ENCODE results near the gene PTPRC.

The PTPRC gene

GRCh38 chr1:198611219-198611618 lies 27.6 kb upstream of the PTPRC start:
- H3K9me3 Mint-ChIP-seq = no peaks in the 10 kb centered on the region
- H3K27me3 Mint-ChIP-seq = no peaks in the 10 kb centered on the region
- H3K4me3 Mint-ChIP-seq = peak overlapping the region; percentile 76
- H3K27ac Mint-ChIP-seq = peak overlapping the region; percentile 99
- peaks cover 5% of the 10 kb centered on the region for H3K36me3 Mint-ChIP-seq (ENCODE audit: low read depth)
- ATAC-seq (peak; percentile 50), DNase-seq (no peak)
- H3K4me1 Mint-ChIP-seq = peaks cover 79% of the 10 kb centered on the region

- Mint-ChIP-seq H3K4me3 (peak overlapping the region; percentile 76), H3K4me1 (peaks cover 84% of the 10 kb centered on the region), H3K27me3 (no peaks in the 10 kb centered on the region), H3K9me3 (no peaks in the 10 kb centered on the region), H3K36me3 (ENCODE audit: low read depth) (peaks cover 5% of the 10 kb centered on the region), H3K27ac (peak overlapping the region; percentile 99)
- DNase-seq (no peak), ATAC-seq (peak; percentile 44)
These were observed 26.2 kb upstream of the PTPRC start for GRCh38 chr1:198612471-198613260.

- no peak for DNase-seq
- Mint-ChIP-seq H3K36me3 (ENCODE audit: low read depth) (peaks cover 3% of the 10 kb centered on the region), H3K27me3 (no peaks in the 10 kb centered on the region), H3K27ac (peak overlapping the region; percentile 52), H3K9me3 (no peaks in the 10 kb centered on the region), H3K4me3 (no peak overlapping the region), H3K4me1 (peaks cover 95% of the 10 kb centered on the region)
- ATAC-seq = no peak
These were observed 21.4 kb upstream of the PTPRC start for GRCh38 chr1:198617406-198617805.

- H3K4me3 Mint-ChIP-seq = peak overlapping the region; percentile 82
- ATAC-seq (peak; percentile 20), DNase-seq (no peak)
- H3K27me3 Mint-ChIP-seq = no peaks in the 10 kb centered on the region
- H3K9me3 Mint-ChIP-seq = no peaks in the 10 kb centered on the region
- H3K36me3 Mint-ChIP-seq (ENCODE audit: low read depth) = no peaks in the 10 kb centered on the region
- H3K27ac Mint-ChIP-seq = peak overlapping the region; percentile 98
- peaks cover 95% of the 10 kb centered on the region for H3K4me1 Mint-ChIP-seq
These were observed 19.3 kb upstream of the PTPRC start for GRCh38 chr1:198619375-198620140.

- ATAC-seq = no peak
- H3K4me1 Mint-ChIP-seq = peaks cover 96% of the 10 kb centered on the region
- no peaks in the 10 kb centered on the region for H3K27me3 Mint-ChIP-seq
- H3K36me3 Mint-ChIP-seq (ENCODE audit: low read depth) = no peaks in the 10 kb centered on the region
- H3K9me3 Mint-ChIP-seq = no peaks in the 10 kb centered on the region
- H3K27ac Mint-ChIP-seq = peak overlapping the region; percentile 98
- H3K4me3 Mint-ChIP-seq = peak overlapping the region; percentile 82
- DNase-seq = no peak
These were observed 18.6 kb upstream of the PTPRC start for GRCh38 chr1:198620218-198620617.

GRCh38 chr1:198620951-198621824 lies 17.7 kb upstream of the PTPRC start:
- Mint-ChIP-seq H3K4me3 (peak overlapping the region; percentile 82), H3K36me3 (ENCODE audit: low read depth) (peaks cover 1% of the 10 kb centered on the region), H3K4me1 (peaks cover 96% of the 10 kb centered on the region), H3K9me3 (no peaks in the 10 kb centered on the region), H3K27me3 (no peaks in the 10 kb centered on the region), H3K27ac (peak overlapping the region; percentile 98)
- peak; percentile 71 for DNase-seq
- ATAC-seq = peak; percentile 84

GRCh38 chr1:198622001-198622400 lies 16.8 kb upstream of the PTPRC start:
- no peak for DNase-seq
- peak overlapping the region; percentile 82 for H3K4me3 Mint-ChIP-seq
- H3K9me3 Mint-ChIP-seq = no peaks in the 10 kb centered on the region
- ATAC-seq = no peak
- H3K27ac Mint-ChIP-seq = peak overlapping the region; percentile 98
- H3K27me3 Mint-ChIP-seq = no peaks in the 10 kb centered on the region
- H3K4me1 Mint-ChIP-seq = peaks cover 96% of the 10 kb centered on the region
- H3K36me3 Mint-ChIP-seq (ENCODE audit: low read depth) = peaks cover 3% of the 10 kb centered on the region

GRCh38 chr1:198623752-198624647 lies 14.8 kb upstream of the PTPRC start:
- no peaks in the 10 kb centered on the region for H3K27me3 Mint-ChIP-seq
- no peak for DNase-seq

GRCh38 chr1:198624648-198624980 lies 14.2 kb upstream of the PTPRC start:
- Mint-ChIP-seq H3K9me3 (no peaks in the 10 kb centered on the region), H3K36me3 (ENCODE audit: low read depth) (peaks cover 3% of the 10 kb centered on the region), H3K4me3 (peak overlapping the region; percentile 28), H3K4me1 (peaks cover 98% of the 10 kb centered on the region), H3K27me3 (no peaks in the 10 kb centered on the region), H3K27ac (peak overlapping the region; percentile 68)
- DNase-seq (no peak), ATAC-seq (no peak)

More at GRCh38 chr1:198623752-198624647, 14.8 kb upstream of the PTPRC start:
- Mint-ChIP-seq H3K9me3 (no peaks in the 10 kb centered on the region), H3K4me3 (peak overlapping the region; percentile 28), H3K36me3 (ENCODE audit: low read depth) (peaks cover 3% of the 10 kb centered on the region), H3K27ac (peak overlapping the region; percentile 68), H3K4me1 (peaks cover 98% of the 10 kb centered on the region)
- no peak for ATAC-seq

- DNase-seq (no peak), ATAC-seq (peak; percentile 42)
- H3K27me3 Mint-ChIP-seq = no peaks in the 10 kb centered on the region
- peak overlapping the region; percentile 68 for H3K27ac Mint-ChIP-seq
- peak overlapping the region; percentile 59 for H3K4me3 Mint-ChIP-seq
- H3K9me3 Mint-ChIP-seq = no peaks in the 10 kb centered on the region
- peaks cover 98% of the 10 kb centered on the region for H3K4me1 Mint-ChIP-seq
- peaks cover 4% of the 10 kb centered on the region for H3K36me3 Mint-ChIP-seq (ENCODE audit: low read depth)
These were observed 11.3 kb upstream of the PTPRC start for GRCh38 chr1:198627436-198628066.

GRCh38 chr1:198628067-198628455 lies 10.8 kb upstream of the PTPRC start:
- Mint-ChIP-seq H3K36me3 (ENCODE audit: low read depth) (peaks cover 6% of the 10 kb centered on the region), H3K27me3 (no peaks in the 10 kb centered on the region), H3K4me1 (peaks cover 97% of the 10 kb centered on the region), H3K27ac (peak overlapping the region; percentile 68), H3K9me3 (peaks cover 2% of the 10 kb centered on the region), H3K4me3 (peak overlapping the region; percentile 59)
- ATAC-seq (no peak), DNase-seq (no peak)

GRCh38 chr1:198629610-198630009 lies 9.2 kb upstream of the PTPRC start:
- DNase-seq = no peak
- Mint-ChIP-seq H3K4me3 (no peak overlapping the region), H3K27ac (peak overlapping the region; percentile 68), H3K9me3 (peaks cover 13% of the 10 kb centered on the region), H3K27me3 (no peaks in the 10 kb centered on the region), H3K36me3 (ENCODE audit: low read depth) (peaks cover 13% of the 10 kb centered on the region), H3K4me1 (peaks cover 99% of the 10 kb centered on the region)
- ATAC-seq = no peak

- Mint-ChIP-seq H3K36me3 (ENCODE audit: low read depth) (peaks cover 13% of the 10 kb centered on the region), H3K27ac (no peak overlapping the region), H3K4me1 (peaks cover 98% of the 10 kb centered on the region), H3K4me3 (no peak overlapping the region), H3K27me3 (no peaks in the 10 kb centered on the region), H3K9me3 (peaks cover 13% of the 10 kb centered on the region)
- no peak for ATAC-seq
- no peak for DNase-seq
These were observed 8.0 kb upstream of the PTPRC start for GRCh38 chr1:198630863-198631262.

Measured in activated naive CD8-positive, alpha-beta T cell treated with anti-CD3 and anti-CD28 coated beads, Interleukin-2, amount 50 U/mL, for 24 hours (primary cell).